K562 (cell line): ENCODE measurements around the gene ZNF224.

Experiments used
- CBX2 ChIP-seq: fragments of 200-600 bp; sonication (generic); IDR thresholded peaks from one replicate; pipeline ENCODE4 v1.6.1; 2012; ENCODE audit warnings: mild to moderate bottlenecking, low read length, inconsistent platforms; ENCODE audit not compliant: insufficient read depth, poor library complexity, severe bottlenecking
- GABPA ChIP-seq: fragments of 200-800 bp; sonication (Bioruptor generic); conservative IDR thresholded peaks from 2 replicates; pipeline ENCODE4 v1.6.1; 2016; ENCODE audit warnings: low read depth, missing genetic modification characterization, missing compliant biosample characterization
- HDAC2 ChIP-seq: fragments of 450-650 bp; IDR thresholded peaks from 2 replicates; pipeline ENCODE4 v1.6.1; 2016; ENCODE audit warnings: mild to moderate bottlenecking
- HNRNPLL ChIP-seq: fragments of 200-400 bp; formaldehyde crosslinking; IDR thresholded peaks from 2 replicates; pipeline ENCODE4 v1.6.1; 2017; ENCODE audit warnings: low read length, low read depth, mild to moderate bottlenecking; ENCODE audit not compliant: poor library complexity, severe bottlenecking
- PHF20 ChIP-seq: fragments of 450-650 bp; IDR thresholded peaks from 2 replicates; pipeline ENCODE4 v1.6.1; 2018; ENCODE audit not compliant: partially characterized antibody
- RAD21 ChIP-seq, 2 experiments: fragments of 250-450 bp in 1 of 2; fragments of 450-650 bp in 1 of 2; sonication (Bioruptor Pico) in 1 of 2; formaldehyde crosslinking in 1 of 2; IDR thresholded peaks in 1 of 2; conservative IDR thresholded peaks in 1 of 2; 2 replicates each; pipeline versions ENCODE4 v1.4.0 to v1.8.0; 2020 to 2022; ENCODE audit warnings: mild to moderate bottlenecking in 2 of 2, moderate library complexity in 1 of 2
- TBL1XR1 ChIP-seq, 2 experiments: IDR thresholded peaks; 2 replicates each; pipeline ENCODE4 v1.6.1; 2012; ENCODE audit warnings: improper control_type of control experiment in 2 of 2, low read length in 2 of 2, mild to moderate bottlenecking in 1 of 2
- ZFX ChIP-seq: sonication (generic); formaldehyde crosslinking; IDR thresholded peaks from 2 replicates; pipeline ENCODE4 v1.8.0; 2022; ENCODE audit warnings: mild to moderate bottlenecking, missing genetic modification reagents, moderate library complexity
- ZNF263 ChIP-seq: sonication (generic); formaldehyde crosslinking; IDR thresholded peaks from 2 replicates; pipeline ENCODE4 v1.8.0; 2022; ENCODE audit warnings: mild to moderate bottlenecking, missing genetic modification reagents, borderline replicate concordance

GRCh38 chr19:44050740-44051649 lies 43.2 kb upstream of the ZNF224 start:
- no peak for TF ChIP-seq RAD21 (CRISPR knock-in tag; conservative IDR thresholded peaks at IDR 0.05 in 1 of 2, IDR thresholded peaks at IDR 0.05 in 1 of 2)
- no peak for TF ChIP-seq HDAC2
- no peak for TF ChIP-seq CBX2
- TF ChIP-seq ZFX = no peak
- TF ChIP-seq HNRNPLL = no peak
- TF ChIP-seq TBL1XR1 (IDR thresholded peaks at IDR 0.05; ENCODE audit: low read length in 2 of 2) = no peak
- TF ChIP-seq ZNF263 = no peak
- no peak for TF ChIP-seq GABPA (tag)
- no peak for TF ChIP-seq PHF20
